Measurements from ENCODE around the gene MINAR2.

GRCh38 chr5:129748913-129749880, 1.3 kb downstream of the MINAR2 start:
- TF ChIP-seq ZNF274 (IDR thresholded peaks at IDR 0.05; ENCODE audit: low read depth, low read length) (no peak), SUZ12 (IDR thresholded peaks at IDR 0.05; ENCODE audit: extremely low read depth, insufficient read depth, insufficient read length) (no peak)

Data from NT2/D1 (cell line).